ENCODE measurements around the gene ADGRG3.

The ADGRG3 gene

DNA sequence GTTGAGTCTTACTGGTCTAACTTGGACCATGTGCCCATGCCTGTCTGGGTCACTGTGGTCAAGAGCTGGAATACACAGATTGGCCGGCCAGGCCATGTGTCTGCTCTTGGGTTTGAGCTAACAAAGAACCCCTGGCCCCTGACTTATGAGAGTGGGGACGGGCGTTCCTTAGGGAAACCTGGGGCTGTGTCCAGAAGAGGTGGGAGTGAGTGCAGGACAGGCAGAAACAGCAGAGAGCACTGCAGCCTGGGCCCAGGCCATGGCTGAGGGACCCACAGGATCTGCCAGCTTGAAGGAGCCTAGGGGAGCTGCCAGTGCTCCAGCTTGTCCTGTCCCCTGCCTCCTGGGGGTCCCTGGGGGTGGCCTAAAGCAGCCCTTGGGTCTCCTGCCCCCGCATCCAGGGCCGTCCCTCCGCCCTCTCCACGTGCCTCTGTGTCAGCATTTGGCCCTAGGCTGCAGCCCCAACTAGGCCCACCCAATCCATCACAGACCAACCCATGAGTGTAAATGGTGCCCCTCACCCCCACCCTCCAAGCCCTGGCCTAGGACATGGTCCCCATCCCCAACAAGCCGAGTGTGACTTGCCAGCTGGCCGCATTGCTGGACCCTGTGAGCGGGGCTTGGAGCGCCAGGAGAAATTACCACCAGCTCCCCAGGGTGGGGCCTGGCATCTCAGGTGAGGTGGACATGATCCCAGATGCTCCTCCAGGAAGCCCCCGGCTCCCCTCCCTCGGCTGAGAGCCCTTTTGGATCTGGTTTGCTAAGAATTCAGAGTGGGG is 14.0 kb downstream of the ADGRG3 start:
- FAIRE-seq: no peak

DNA sequence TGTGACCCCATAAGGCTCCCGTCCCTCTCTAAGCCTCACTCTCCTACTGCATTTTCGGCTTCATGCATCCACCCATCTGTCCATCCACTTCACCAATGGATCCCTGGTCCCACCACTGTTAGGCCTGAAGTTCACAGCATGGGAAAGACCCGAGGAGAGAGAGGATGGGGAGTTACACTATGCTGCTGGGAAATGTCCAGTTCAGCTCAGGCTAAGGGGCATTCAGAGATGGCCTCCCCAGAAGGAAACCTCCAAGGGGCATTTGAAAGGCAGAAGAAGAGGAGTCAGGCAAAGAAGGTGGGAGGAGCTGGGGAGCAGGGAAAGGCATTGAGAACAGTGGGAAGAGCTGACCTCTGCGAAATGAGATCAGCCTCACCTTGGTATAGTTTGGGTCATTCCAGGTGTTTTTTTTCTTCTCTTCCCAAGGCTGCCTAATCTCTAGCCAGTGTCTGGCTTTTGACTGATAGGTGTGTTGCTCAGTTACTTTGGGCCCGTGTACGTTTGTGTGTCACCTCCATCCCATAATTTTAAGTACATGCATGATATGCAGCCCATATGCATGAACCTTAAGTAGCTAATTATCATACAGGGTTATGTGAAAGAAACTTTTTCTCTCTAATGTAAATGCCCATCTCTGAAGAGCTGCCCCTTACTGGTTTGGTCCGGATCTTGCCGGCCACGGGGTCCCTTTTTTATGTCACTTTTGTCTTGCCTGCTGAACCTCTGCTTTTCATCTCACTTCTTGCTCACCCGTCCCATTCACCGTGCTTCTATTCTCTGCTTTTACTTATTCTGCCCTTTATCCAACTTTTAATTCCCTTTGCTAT is 14.9 kb downstream of the ADGRG3 start:
- FAIRE-seq: no peak

DNA sequence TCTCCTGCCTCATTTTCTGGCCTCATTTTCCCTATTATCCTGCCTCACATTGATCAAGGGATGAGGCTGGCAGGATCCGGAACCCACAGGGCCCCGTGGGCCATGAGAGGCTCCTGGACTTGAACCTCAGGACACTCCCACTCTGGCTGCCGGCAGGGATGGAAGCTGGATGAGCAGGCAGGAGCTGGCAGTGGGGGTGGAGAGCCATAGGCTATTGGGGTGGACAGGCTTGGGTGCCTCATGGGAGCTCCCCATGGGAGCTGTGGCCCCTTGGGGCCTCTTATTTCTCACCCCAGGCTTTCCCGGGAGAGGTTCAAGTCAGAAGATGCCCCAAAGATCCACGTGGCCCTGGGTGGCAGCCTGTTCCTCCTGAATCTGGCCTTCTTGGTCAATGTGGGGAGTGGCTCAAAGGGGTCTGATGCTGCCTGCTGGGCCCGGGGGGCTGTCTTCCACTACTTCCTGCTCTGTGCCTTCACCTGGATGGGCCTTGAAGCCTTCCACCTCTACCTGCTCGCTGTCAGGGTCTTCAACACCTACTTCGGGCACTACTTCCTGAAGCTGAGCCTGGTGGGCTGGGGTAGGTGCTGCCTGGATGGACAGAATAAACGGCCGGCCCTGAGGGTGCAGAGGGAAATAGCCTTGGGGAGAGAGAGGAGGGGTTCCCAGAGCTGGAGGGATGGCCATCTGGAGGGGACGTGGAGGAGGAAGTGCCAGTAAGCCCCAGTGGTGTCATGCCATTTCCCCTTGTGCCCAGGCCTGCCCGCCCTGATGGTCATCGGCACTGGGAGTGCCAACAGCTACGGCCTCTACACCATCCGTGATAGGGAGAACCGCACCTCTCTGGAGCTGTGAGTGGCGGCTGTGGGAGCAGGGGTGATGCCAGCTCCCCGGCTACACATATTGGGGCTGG is 15.8 kb downstream of the ADGRG3 start:
- no peak for FAIRE-seq

DNA sequence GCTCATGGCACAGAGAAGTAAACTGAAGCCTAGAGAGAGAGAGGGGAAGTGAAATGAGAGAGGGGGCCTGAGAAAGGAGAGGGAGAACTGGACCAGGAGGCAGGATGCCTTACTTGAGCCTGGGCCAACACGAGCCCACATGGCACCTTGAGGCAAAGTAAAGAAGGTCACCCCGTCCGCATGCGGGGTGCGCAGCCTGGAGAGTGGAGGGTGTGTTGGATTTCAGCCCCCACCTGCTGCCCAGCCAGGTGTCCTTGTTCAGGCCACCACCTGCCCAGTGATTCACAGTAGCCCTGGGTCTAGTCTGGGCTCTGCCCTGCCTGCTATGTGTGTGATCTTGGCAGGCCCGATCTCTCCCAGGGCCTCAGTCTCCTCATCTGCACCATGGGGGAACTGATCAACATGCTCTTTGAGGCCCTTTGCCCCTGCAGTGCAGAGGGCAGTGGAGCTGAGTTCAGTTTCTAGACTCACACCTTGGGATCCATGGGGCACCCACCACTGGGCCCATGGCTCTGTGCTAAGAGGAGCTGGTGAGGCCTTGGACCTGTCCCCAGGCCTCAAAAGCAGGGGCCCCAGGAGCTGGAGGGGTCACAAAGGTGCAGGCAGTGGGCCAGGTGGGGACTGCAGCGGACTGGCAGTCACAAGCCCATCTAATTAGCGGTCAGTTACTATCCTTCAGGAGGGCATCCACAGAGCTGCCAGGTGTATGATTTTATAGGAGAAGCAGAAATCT is 16.7 kb downstream of the ADGRG3 start:
- FAIRE-seq: no peak

GRCh38 chr16:57685633-57686032 is 17.5 kb downstream of the ADGRG3 start:
- no peak for FAIRE-seq

GRCh38 chr16:57686577-57686976 is 18.5 kb downstream of the ADGRG3 start:
- FAIRE-seq: no peak

DNA sequence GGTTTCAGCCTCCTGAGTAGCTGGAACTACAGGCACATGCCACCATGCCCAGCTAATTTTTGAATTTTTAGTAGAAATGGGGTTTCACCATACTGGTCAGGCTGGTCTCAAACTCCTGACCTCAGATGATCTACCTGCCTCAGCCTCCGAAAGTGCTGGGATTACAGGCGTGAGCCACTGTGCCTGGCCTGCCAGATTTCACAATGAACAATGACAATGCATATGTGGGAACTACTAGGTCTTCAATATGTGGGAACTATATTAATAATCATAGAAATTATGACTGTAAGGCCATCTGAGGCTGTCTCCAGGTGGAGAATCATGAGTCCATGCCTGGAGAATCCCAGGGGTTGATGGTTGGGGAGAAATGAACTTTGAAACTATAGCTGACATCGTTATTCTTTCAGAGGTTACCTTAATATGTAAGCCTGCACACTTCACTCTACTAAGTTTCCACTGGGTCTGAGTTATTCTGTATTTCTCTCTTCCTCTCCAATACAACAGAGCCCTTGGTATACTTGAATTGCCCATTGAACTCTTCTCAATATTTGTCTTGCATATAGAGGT is 19.3 kb downstream of the ADGRG3 start:
- FAIRE-seq: no peak

DNA sequence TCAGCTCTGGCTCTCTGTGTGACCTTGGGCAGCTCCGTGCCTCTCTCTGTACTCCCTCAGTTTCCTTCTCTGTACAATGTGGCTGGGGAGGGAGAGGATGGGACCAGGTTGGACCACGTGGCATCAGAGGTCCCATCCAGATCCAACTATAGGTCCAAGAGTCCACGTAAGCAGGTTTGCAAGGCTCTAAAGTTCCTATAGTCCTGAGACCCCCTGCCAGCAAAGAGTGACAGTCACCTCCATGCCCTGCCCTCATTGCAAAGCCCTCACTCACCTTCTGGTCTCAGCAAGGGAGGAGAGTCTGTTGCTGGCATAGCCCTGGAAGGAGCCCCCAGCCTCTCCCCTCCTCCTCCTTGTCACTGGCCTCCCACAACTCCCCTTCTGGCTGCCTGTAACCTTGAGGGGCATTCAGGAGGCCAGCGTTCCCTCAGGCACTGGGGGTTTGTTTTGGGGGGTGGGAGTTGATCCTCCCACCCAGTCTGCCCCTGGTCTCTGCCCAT is 20.4 kb downstream of the ADGRG3 start:
- no peak for FAIRE-seq

GRCh38 chr16:57688987-57689761 is 21.1 kb downstream of the ADGRG3 start:
- FAIRE-seq: no peak

GRCh38 chr16:57689762-57690558 is 21.9 kb downstream of the ADGRG3 start:
- no peak for FAIRE-seq

GRCh38 chr16:57690782-57691471 is 22.8 kb downstream of the ADGRG3 start:
- FAIRE-seq: no peak

- FAIRE-seq: no peak
Measured at GRCh38 chr16:57692636-57693035, 24.5 kb downstream of the ADGRG3 start.

GRCh38 chr16:57693550-57693949 is 25.4 kb downstream of the ADGRG3 start:
- no peak for FAIRE-seq

- no peak for FAIRE-seq
Measured at GRCh38 chr16:57694231-57694724, 26.2 kb downstream of the ADGRG3 start.

GRCh38 chr16:57694725-57695679 is 26.9 kb downstream of the ADGRG3 start, which contains the start of gene DRC7:
Gene DRC7 (plus strand): TSS chr16:57694806. CDS start chr16:57697950, 3,144 bp downstream.
- FAIRE-seq: no peak

DNA sequence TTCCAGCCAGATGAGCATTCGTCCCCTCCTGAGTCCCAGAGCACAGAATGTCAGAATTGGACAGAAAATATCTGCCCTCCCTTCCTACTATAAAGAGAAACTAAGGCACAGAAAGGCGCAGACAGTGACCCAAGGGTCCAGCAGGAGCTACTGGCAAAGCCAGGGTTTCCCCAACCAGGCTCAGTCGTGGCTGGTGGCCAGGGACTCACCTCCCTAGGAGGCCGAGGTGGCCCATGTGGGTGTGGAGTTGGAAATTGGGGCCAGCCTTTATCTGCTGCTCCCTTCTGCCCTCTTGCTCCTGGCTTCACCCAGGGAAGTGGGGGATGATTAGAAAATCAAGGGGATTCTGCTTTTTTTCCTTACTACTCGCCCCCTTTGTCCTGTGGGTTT is 27.6 kb downstream of the ADGRG3 start:
- FAIRE-seq: no peak

GRCh38 chr16:57696240-57696639 is 28.1 kb downstream of the ADGRG3 start:
- no peak for FAIRE-seq

Measured in A204.1 (cell line).